GM20000 (cell line): Measurements from ENCODE around the gene CDC42SE1.

Experiments
- DNase-seq: peaks from one replicate; pipeline ENCODE4 v3.0.0; 2012; ENCODE audit warnings: low spot score
- CTCF ChIP-seq: IDR thresholded peaks from 2 replicates; pipeline ENCODE4 v1.5.1; 2012; ENCODE audit warnings: mild to moderate bottlenecking, control low read depth; ENCODE audit errors: extremely low read depth, missing control alignments

CDC42SE1 gene

GRCh38 chr1:151039521-151039920 is 19.9 kb downstream of the CDC42SE1 start:
- DNase-seq, result no peak

GRCh38 chr1:151037032-151037431 is 22.4 kb downstream of the CDC42SE1 start:
- no peak for DNase-seq
- TF ChIP-seq CTCF, result no peak

More at GRCh38 chr1:151039521-151039920, 19.9 kb downstream of the CDC42SE1 start:
- TF ChIP-seq CTCF, result no peak

GRCh38 chr1:151036356-151036755 is 23.1 kb downstream of the CDC42SE1 start, which contains the start of gene BNIPL:
Gene BNIPL, plus strand, starts transcription at chr1:151036586. Its CDS starts 140 bp downstream, at chr1:151036726.
- TF ChIP-seq CTCF, result no peak
- no peak for DNase-seq

- no peak for DNase-seq
- no peak for TF ChIP-seq CTCF
Observed at GRCh38 chr1:151035167-151035566, 24.3 kb downstream of the CDC42SE1 start.

GRCh38 chr1:151032164-151032563 is 27.3 kb downstream of the CDC42SE1 start:
- no peak for TF ChIP-seq CTCF
- no peak for DNase-seq

GRCh38 chr1:151026460-151026859 is 33.0 kb downstream of the CDC42SE1 start:
- no peak for DNase-seq
- no peak for TF ChIP-seq CTCF

- peak; percentile 75 for DNase-seq
- peak; percentile 46 for TF ChIP-seq CTCF
Observed at GRCh38 chr1:151024540-151025146, 34.8 kb downstream of the CDC42SE1 start.
